ENCODE results near the gene SLC6A7.

The SLC6A7 gene

GRCh38 chr5:150176745-150177477, 13.0 kb upstream of the SLC6A7 start:
- ChIA-PET CTCF (interaction anchor here (1.0 to 4.1 kb wide), 7 partner anchors 12 to 343 kb away, joined by 3 to 22 read pairs (median 4); no protein-coding TSS in a partner anchor), POLR2A (no interaction called here)
- no peak for TF ChIP-seq CTCF (IDR thresholded peaks at IDR 0.05; ENCODE audit: control extremely low read depth, extremely low read depth, low read depth, missing control alignments)
- DNase-seq (ENCODE audit: extremely low spot score) = no peak

GRCh38 chr5:150177721-150178120, 12.1 kb upstream of the SLC6A7 start:
- no peak for DNase-seq (ENCODE audit: extremely low spot score)
- POLR2A ChIA-PET = no interaction called here
- no peak for TF ChIP-seq CTCF (IDR thresholded peaks at IDR 0.05; ENCODE audit: control extremely low read depth, extremely low read depth, low read depth, missing control alignments)
- CTCF ChIA-PET = interaction anchor here (1.0 to 2.3 kb wide), 3 partner anchors 12 to 18 kb away, joined by 3 to 10 read pairs (median 4); partner anchors contain the start of gene CDX1

- peak; percentile 50 for DNase-seq (ENCODE audit: extremely low spot score)
- ChIA-PET POLR2A (no interaction called here), CTCF (interaction anchor here (1.0 to 2.3 kb wide), 3 partner anchors 13 to 17 kb away, joined by 3 to 10 read pairs (median 4); partner anchors contain the start of gene CDX1)
- no peak for TF ChIP-seq CTCF (IDR thresholded peaks at IDR 0.05; ENCODE audit: control extremely low read depth, extremely low read depth, low read depth, missing control alignments)
These were observed 11.6 kb upstream of the SLC6A7 start for GRCh38 chr5:150178262-150178661.

- CTCF ChIA-PET = interaction anchor here (1.6 to 2.3 kb wide), 2 partner anchors 14 to 16 kb away, joined by 3 to 10 read pairs; partner anchors contain the start of gene CDX1
- TF ChIP-seq CTCF (IDR thresholded peaks at IDR 0.05; ENCODE audit: control extremely low read depth, extremely low read depth, low read depth, missing control alignments) = no peak
- POLR2A ChIA-PET = no interaction called here
- DNase-seq (ENCODE audit: extremely low spot score) = no peak
These were observed 10.7 kb upstream of the SLC6A7 start for GRCh38 chr5:150179019-150179620.

GRCh38 chr5:150180241-150181026, 9.4 kb upstream of the SLC6A7 start:
- POLR2A ChIA-PET = no interaction called here
- DNase-seq (ENCODE audit: extremely low spot score) = no peak
- no peak for TF ChIP-seq CTCF (IDR thresholded peaks at IDR 0.05; ENCODE audit: control extremely low read depth, extremely low read depth, low read depth, missing control alignments)
- CTCF ChIA-PET = interaction anchor here (0.9 kb wide), 1 partner anchor 15 kb away, joined by 3 read pairs; no protein-coding TSS in a partner anchor

- TF ChIP-seq CTCF (IDR thresholded peaks at IDR 0.05; ENCODE audit: control extremely low read depth, extremely low read depth, low read depth, missing control alignments) = no peak
- CTCF ChIA-PET = interaction anchor here (0.9 to 1.6 kb wide), 2 partner anchors 15 to 50 kb away, joined by 3 to 5 read pairs; no protein-coding TSS in a partner anchor
- DNase-seq (ENCODE audit: extremely low spot score) = no peak
- POLR2A ChIA-PET = no interaction called here
These were observed 8.8 kb upstream of the SLC6A7 start for GRCh38 chr5:150181027-150181426.

Data from GM10248 (cell line).